GM18858 (cell line): ENCODE results near the gene OR4M2.
A peak's percentile ranks its signal among the peaks of the same experiment; 100 is the strongest.
"Not testable (repeated sequence)": the region's sequence is repeated elsewhere in the genome, so short reads cannot be mapped to it uniquely, and the experiment has no call there.

ENCODE experiments used
- ATAC-seq: cut with Tn5 transposase; IDR thresholded peaks from one replicate; pipeline ENCODE4 v1.9.1; 2021; ENCODE audit not compliant: unreplicated experiment

Gene OR4M2

GRCh38 chr15:22080227-22080626 is at the start of gene OR4M2:
Gene OR4M2, plus strand, starts transcription at chr15:22080527. Its CDS starts 98 bp downstream, at chr15:22080625.
- ATAC-seq: not testable (repeated sequence)

- not testable (repeated sequence) for ATAC-seq
Measured at GRCh38 chr15:22069267-22069666, 11.1 kb upstream of the OR4M2 start.

GRCh38 chr15:22081386-22081785 is 1.1 kb downstream of the OR4M2 start:
- not testable (repeated sequence) for ATAC-seq

- ATAC-seq: not testable (repeated sequence)
Measured at GRCh38 chr15:22098616-22099253, 18.4 kb downstream of the OR4M2 start.

- ATAC-seq: peak; percentile 83
Measured at GRCh38 chr15:22099289-22099891, 19.1 kb downstream of the OR4M2 start.

- ATAC-seq: not testable (repeated sequence)
Measured at GRCh38 chr15:22122033-22122432, 41.7 kb downstream of the OR4M2 start.
